NCI-H2227 treated with DMSO at 0.1 percent for 48 hours (cell line): ENCODE data around the gene KCNQ1.

Source experiments
- DNase-seq: peaks from one replicate; lab custom pipeline; 2025; lab: John Stamatoyannopoulos, UW

KCNQ1 gene

GRCh38 chr11:2425506-2425905 lies 19.3 kb upstream of the KCNQ1 start:
- DNase-seq, result no peak

GRCh38 chr11:2426221-2426620 lies 18.6 kb upstream of the KCNQ1 start:
- no peak for DNase-seq

DNA sequence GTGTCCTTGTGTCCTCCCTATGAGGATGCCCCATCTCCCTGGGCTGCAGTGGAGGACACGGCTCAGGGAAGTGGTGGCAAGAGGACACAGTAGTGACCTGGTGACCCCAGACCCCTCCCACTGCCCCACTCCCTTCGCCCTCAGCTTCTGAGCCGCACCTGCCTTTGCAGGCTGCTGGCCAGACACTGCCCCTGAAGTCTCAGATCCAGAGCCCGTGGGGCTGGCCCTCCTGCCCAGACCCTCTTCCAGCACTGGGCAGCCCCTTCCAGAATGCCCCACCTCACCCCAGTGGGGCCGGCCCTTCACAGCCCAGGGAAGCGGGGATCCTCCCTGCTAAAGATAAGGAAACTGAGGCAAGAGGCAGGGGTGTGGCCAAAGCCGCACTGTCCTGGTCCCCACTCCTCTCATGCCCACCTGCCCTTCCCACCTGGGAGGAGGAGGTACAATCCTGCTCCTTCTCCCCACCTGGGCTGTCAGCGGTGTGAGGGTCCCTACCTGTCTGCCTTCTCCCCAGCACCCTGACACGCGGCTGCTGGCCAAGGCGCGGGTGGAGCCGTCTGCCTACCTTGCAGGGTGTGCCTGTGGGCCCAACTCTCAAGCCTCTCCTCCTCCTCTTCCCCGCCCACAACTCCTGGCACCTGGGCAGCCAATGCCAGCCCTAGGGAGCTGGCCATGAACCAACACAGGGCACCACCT lies 17.8 kb upstream of the KCNQ1 start:
- DNase-seq, result no peak

GRCh38 chr11:2427721-2428321 lies 17.0 kb upstream of the KCNQ1 start:
- DNase-seq, result no peak

- no peak for DNase-seq
Observed at GRCh38 chr11:2428322-2428795, 16.4 kb upstream of the KCNQ1 start.

DNA sequence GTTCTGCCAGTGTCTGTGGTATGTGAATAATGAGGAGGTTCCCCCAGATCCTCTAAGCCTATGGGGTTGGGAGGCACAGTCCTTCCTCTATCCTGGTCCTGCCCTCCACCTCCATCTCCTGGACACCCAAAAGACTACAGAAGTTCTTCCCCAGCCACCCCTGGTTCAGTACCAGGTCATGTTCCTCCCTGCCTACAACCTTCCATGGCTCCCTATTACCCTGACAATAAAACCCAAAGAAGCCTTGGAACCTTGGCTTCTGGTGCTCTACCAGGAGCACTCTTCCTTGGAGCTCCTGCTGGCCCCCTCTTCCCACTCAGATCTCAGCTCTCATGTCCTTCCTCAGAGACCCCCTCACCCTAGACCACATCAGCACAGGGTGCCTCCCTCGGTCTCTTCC lies 13.4 kb upstream of the KCNQ1 start:
- DNase-seq, result no peak

GRCh38 chr11:2432171-2432621 lies 12.6 kb upstream of the KCNQ1 start:
- DNase-seq, result no peak

GRCh38 chr11:2432628-2433071 lies 12.2 kb upstream of the KCNQ1 start:
- DNase-seq, result no peak

DNA sequence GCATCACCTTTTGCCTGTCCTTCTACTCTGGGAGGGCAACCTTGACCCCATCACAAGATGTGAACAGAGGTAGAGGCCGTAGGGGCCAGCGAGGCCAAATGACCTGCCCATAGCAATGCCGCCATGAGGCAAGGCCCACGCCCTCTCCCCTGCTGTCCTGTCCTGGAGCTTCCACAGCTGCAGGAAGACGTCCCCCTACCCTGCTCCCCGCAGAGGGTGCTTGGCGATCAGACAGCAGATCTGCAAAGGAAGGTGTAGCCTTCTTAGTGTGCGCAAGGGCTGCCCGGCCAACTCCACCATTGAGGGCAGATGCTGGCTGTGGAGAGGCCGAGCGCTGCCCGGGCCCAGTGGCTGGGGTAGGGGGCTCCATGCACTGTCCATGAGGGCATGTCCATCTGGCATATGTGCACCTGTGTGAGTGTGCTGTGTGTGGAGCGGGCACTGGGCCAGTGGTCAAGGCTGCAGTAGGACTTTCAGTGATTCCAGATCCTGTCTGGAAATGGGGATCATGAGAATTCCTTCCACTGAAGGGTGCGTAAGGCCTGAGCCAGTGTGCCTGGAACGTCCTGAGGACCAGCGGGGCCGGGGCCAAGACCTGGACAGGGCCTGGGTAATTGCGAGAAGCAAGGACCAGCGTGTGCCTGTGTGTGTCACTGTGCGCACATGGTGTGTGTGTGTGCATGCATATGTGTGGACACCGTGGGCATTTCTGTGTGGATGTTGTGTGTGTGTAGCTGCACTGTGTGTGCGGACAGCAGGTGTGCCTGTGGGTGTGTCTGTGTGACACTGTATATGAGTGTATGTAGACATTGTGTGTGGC lies 11.5 kb upstream of the KCNQ1 start:
- no peak for DNase-seq

DNA sequence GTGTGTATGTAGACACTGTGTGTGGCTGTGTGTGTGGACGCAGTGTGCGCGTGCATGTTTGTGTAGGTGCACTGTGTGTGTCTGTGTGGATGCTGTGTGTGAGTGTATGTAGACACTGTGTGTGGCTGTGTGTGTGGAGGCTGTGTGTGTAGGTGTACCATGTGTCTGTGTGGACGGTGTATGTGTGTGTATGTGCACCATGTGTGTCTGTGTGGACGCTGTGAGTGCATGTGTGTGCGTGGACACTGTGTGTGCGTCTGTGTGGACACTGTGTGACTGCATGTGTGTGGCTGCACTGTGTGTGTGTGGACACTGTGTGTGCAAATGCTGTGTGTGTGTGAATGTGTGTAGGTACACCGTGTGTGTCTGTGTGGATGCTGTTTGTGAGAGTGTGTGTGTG lies 10.8 kb upstream of the KCNQ1 start:
- DNase-seq, result no peak

DNA sequence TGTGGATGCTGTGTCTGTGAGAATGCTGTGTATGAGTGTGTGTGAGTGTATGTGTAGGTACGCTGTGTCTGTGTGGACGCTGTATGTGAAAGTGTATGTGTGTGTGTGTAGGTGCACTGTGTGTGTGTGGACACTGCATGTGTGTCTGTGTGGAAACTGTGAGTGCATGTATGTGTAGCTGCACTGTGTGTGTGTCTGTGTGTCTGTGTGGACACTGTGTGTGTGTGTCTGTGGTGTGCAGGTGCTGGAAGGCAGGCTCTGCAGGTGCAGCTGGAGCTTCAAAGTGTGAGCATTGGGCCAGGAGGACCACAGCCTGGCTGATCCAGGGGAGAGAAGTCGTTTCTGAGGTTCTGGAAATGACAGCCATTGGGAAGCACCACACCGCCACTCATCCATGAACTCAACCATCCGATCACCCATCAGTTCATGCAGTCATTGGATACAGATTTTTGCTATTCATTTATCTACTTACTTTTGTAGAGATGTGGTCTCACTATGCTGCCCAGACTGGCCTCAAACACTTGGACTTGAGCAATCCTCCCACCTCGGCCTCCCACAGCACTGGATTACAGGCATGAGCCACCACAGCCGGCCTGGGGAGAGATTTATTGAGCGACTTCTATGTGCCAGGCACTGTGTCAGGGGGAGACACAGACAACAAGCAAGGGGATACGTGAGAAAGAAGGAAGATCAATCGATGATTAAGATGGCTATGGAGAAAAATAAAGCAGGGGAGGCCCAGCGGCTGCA lies 10.1 kb upstream of the KCNQ1 start:
- no peak for DNase-seq

DNA sequence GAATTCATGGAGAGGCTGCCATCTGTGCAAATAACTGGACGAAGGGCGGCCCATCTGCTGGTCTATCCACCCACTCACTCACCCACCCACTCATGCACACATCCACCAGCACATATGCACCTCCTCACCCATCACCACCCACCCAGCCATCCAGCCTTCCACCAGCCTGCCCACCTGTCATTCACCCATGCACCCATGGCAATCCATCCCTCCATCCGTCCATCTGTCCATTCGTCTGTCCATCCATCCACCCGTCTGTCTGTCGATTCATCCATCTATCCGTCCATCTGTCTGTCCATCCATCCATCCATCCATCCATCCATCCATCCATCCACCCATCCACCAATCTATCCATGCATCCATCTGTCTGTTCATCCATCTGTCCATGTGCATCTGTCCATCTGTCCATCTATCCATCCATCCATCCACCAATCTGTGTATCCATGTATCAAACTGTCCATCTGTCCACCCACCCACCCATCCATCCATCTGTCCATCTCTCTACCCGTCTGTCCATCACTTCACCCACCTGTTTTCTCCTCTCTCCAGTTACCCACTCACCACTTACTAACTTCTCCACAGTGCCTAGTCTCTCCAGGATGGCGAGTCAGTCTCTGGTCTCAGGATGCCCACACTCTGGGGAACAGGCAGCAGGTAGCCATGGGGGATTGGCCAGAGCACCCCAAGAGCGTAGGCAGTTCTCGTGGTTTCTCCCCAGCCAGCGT lies 9.4 kb upstream of the KCNQ1 start:
- DNase-seq, result no peak

- DNase-seq, result no peak
Observed at GRCh38 chr11:2436013-2436520, 8.7 kb upstream of the KCNQ1 start.

- DNase-seq, result no peak
Observed at GRCh38 chr11:2436521-2437031, 8.2 kb upstream of the KCNQ1 start.

- DNase-seq, result no peak
Observed at GRCh38 chr11:2437516-2437915, 7.3 kb upstream of the KCNQ1 start.

DNA sequence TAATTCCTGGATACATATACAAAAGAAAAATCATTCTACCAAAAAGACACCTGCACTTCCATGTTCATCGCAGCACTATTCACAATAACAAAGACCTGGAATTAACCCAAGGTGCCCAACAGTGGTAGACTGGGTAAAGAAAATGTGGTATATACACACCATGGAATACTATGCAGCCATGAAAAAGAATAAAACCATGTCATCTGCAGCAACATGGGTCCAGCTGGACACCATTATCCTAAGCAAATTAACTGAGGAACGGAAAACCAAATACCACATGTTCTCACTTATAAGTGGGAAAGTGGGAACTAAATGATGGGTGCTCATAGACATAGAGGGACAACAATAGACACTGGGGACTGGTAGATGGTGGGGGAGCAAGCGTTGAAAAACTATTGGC lies 5.0 kb upstream of the KCNQ1 start:
- no peak for DNase-seq

DNA sequence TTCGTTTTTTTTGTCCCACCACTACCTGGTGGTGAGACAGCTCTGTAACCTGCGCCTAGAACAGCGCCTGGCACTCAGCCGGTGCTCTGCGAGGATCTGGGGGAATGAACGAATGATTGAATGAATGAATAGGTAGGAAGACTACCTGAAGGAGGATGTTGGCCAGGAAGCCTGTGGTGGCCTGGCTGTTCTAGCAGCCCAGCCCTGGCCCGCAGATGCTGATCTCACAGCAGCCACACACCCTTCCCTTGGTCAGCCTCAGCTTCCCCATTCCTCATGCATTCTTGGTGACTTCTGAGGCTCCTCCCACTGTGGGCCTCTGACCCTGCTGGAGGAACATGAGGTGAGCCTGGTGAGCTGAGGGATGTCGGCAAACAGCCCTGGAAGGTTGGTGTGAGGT lies 4.2 kb upstream of the KCNQ1 start:
- no peak for DNase-seq

DNA sequence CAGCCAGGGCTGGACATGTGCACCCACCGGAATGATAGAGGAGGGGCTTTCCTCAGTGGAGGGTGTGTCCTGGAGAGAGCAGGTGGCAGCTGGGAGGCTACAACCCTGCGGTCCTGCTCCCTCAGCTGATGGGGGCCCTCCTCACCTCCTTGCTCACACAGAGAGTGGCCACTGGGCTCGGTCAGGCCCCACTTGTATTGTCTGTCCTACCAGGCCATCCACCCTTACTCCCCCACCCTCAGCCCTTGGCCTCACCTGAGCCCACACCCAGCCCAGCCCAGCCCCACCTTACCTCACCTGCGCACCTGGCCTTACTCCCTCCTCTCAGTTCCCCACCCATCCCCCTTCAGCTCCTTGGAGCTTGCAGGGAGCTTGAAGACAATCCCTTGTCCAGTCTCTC lies 3.6 kb upstream of the KCNQ1 start:
- no peak for DNase-seq

- no peak for DNase-seq
Observed at GRCh38 chr11:2442589-2442988, 2.2 kb upstream of the KCNQ1 start.

DNA sequence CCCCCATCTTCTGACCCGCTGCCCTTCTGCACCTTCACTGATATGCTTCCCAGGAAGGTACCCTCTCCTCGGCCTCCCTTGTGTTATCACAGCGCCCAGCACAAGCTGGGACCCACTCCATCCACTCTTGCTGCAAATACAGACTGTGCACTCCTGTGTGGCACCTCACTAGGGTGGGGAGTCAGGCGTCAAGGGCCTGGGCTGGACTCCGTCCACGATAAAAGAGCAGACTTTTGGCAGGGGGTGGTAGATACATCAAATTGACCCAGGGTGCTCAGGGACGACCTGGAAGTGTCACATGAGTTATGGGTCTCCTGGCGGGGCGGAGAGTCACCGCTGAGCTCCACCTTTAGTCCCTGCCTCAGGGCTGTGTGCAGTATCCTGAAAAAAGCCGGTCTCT lies 1.4 kb upstream of the KCNQ1 start:
- no peak for DNase-seq
